K562 (cell line): ENCODE data around the gene POU2F1.

Experiments used
- BHLHE40 ChIP-seq: IDR thresholded peaks from 2 replicates; pipeline ENCODE4 v1.6.1; 2011; ENCODE audit warnings: low read length, improper control_type of control experiment
- MTA3 ChIP-seq: fragments of 450-650 bp; formaldehyde crosslinking; IDR thresholded peaks from 2 replicates; pipeline ENCODE4 v1.6.1; 2017; ENCODE audit warnings: mild to moderate bottlenecking, borderline replicate concordance
- RBM15 ChIP-seq: fragments of 200-400 bp; formaldehyde crosslinking; IDR thresholded peaks from 2 replicates; pipeline ENCODE4 v1.6.1; 2018; ENCODE audit warnings: mild to moderate bottlenecking, low read length, moderate library complexity; ENCODE audit not compliant: insufficient read depth
- SREBF1 ChIP-seq: fragments of 150-350 bp; IDR thresholded peaks from 2 replicates; pipeline ENCODE4 v1.6.1; 2014; ENCODE audit warnings: antibody characterized with exemption, low read depth, low read length, borderline replicate concordance
- TF ChIP-seq, protein P1 (sequence below), 3 experiments: IDR thresholded peaks in 2 of 3; conservative IDR thresholded peaks in 1 of 3; 2 replicates each; pipeline ENCODE4 v1.5.1; 2011 to 2012; ENCODE audit warnings: low read length in 3 of 3, mild to moderate bottlenecking in 3 of 3, control low read depth in 2 of 3, improper control_type of control experiment in 1 of 3, inconsistent platforms in 1 of 3, low read depth in 1 of 3, mixed read lengths in 1 of 3, moderate library complexity in 1 of 3; ENCODE audit not compliant: insufficient read depth in 2 of 3

DNA sequence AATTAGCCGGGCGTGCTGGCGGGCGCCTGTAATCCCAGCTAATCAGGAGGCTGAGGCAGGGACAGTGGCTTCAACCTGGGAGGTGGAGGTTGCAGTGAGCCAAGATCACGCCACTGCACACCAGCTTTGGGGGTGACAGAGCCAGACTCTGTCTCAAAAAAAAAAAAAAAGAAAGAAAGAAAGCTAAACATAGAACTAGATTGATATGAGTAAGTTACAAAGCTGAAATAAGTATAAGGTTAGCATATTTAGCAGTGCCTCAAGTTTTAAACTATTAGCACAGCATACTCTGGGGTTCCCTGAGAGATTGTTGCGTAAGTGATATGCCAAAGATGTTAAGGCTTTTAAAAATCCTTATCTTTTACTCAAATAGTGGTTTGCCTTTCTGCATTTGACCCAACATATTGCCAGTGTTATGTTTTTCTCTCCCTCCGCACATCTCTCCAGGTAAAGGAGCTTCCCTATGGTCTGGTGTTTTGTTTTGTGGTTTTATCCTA, 171.6 kb downstream of the POU2F1 start:
- no peak for TF ChIP-seq SREBF1
- TF ChIP-seq RBM15, result no peak
- no peak for TF ChIP-seq BHLHE40
- TF ChIP-seq, protein P1, sequence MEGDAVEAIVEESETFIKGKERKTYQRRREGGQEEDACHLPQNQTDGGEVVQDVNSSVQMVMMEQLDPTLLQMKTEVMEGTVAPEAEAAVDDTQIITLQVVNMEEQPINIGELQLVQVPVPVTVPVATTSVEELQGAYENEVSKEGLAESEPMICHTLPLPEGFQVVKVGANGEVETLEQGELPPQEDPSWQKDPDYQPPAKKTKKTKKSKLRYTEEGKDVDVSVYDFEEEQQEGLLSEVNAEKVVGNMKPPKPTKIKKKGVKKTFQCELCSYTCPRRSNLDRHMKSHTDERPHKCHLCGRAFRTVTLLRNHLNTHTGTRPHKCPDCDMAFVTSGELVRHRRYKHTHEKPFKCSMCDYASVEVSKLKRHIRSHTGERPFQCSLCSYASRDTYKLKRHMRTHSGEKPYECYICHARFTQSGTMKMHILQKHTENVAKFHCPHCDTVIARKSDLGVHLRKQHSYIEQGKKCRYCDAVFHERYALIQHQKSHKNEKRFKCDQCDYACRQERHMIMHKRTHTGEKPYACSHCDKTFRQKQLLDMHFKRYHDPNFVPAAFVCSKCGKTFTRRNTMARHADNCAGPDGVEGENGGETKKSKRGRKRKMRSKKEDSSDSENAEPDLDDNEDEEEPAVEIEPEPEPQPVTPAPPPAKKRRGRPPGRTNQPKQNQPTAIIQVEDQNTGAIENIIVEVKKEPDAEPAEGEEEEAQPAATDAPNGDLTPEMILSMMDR (IDR thresholded peaks at IDR 0.05 in 2 of 3, conservative IDR thresholded peaks at IDR 0.05 in 1 of 3; ENCODE audit: insufficient read depth in 2 of 3, low read depth in 1 of 3, low read length in 3 of 3), result no peak
- TF ChIP-seq MTA3, result no peak
